Peyer's patch (tissue), 4 donors: ENCODE results near the gene MPDZ.

ENCODE experiments used
- CTCF ChIP-seq, 6 experiments: fragments of 450-650 bp in 4 of 6; fragments of 200-600 bp in 2 of 6; sonication (generic) in 1 of 6; IDR thresholded peaks; one replicate each; pipeline ENCODE4 v1.5.1; 2017 to 2019; ENCODE audit warnings: antibody characterized with exemption in 6 of 6, mild to moderate bottlenecking in 3 of 6, moderate library complexity in 1 of 6
- POLR2A ChIP-seq, 2 donors: fragments of 450-650 bp; IDR thresholded peaks; one replicate each; pipeline ENCODE4 v1.5.1; 2017; ENCODE audit warnings: antibody characterized with exemption in 2 of 2, mild to moderate bottlenecking in 2 of 2, moderate library complexity in 2 of 2

GRCh38 chr9:13205824-13206223 is 73.7 kb downstream of the MPDZ start:
- TF ChIP-seq CTCF (IDR thresholded peaks at IDR 0.05) (no peak), POLR2A (IDR thresholded peaks at IDR 0.05) (no peak)
